HG02798 (cell line): Measurements from ENCODE around the gene LSMEM2.
"Not testable (repeated sequence)": the region's sequence is repeated elsewhere in the genome, so short reads cannot be mapped to it uniquely, and the experiment has no call there.

Source experiments
- ATAC-seq: cut with Tn5 transposase; IDR thresholded peaks from one replicate; pipeline ENCODE4 v1.9.1; 2021; ENCODE audit warnings: mild to moderate bottlenecking; ENCODE audit not compliant: unreplicated experiment, poor library complexity

LSMEM2 gene

DNA sequence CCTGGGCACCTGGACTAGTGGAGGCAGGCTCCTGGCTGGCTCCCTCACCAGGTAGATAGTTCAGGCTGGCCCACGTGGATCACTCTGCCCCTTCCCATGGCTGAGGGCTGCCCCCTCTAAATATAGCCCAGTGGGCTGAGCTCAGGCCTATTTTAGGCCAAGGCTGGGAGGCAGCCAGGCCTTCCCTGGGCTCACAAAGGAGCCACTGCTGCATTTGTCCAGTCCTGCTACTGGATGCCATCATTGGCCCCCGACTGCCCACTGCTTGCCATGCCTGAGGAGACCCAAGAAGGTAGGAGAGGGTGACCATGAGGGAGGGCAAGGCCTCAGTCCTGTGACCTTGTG lies at the start of gene LSMEM2:
LSMEM2 (plus strand) TSS at position 208 of the 345 bp plus-strand sequence; CDS start at position 235, 27 bp downstream.
- no peak for ATAC-seq

DNA sequence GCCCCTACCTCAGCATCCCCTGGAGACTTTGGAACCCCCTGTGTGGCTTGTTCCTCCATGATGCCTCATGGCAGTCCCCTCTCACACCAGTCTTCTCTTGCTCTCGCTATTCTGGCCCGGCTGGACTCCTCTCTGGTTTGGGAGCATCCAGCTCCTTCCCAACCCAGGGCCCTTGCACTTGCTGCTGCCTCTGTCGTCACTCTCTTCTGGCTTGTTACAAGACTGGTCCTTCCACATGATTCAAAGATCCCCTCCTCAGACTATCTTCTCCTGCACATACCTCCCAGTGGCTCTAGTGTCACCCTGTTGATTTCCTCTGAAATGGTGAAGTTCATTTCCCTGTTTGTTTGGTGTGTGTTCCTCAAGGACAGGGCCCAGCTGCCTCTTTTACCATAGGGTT lies 49.4 kb upstream of the LSMEM2 start:
- ATAC-seq: no peak

DNA sequence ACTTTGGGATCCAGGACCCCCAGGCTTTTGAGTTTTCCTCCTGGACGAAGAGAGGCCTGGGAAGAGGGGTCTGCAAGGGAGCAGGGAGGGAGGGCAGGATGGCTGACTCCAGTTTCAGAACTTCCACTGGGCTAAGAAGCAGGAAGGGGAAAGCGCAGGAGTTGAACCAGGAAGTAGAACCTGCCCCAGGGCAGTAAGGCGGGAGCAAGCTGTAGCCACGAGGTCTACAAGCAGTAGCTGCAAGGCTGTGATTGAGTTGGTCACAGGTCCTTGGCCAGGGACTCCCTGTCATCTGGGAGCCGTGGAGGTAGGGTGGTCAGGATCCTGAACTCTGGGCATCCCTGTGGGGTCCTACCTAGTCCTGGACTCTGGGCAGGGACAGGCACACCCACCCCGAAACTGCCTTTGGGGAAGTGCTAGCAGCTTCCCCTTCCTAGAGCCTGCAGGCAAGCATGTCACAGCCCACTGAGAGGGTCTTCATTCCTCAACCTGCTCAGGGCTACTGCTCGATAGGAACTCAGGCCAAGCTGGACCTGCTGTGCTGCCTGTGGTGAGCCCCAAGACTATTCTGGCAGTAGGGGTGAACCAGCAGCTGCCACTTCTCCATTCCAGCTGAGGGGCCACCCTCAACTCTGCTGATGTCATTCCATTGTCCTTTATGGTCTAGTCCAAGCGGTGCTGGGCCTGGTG lies 48.6 kb upstream of the LSMEM2 start:
- ATAC-seq: no peak

DNA sequence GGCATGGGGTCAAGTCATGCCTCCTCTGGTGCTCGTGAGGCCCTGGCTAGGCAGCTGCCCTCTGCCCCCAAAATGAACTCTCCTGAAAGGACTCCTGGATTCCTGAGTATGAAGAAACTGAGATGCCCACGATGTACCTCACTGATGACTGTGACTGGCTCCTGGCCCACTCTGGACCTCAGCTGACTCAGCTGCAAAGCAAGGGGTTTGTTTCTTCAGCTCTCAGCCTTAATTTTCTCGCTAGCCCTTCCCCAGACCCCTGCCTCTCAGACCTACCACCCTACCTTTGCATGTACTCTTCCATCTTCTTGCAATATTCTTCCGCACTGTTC lies 48.1 kb upstream of the LSMEM2 start:
- no peak for ATAC-seq

DNA sequence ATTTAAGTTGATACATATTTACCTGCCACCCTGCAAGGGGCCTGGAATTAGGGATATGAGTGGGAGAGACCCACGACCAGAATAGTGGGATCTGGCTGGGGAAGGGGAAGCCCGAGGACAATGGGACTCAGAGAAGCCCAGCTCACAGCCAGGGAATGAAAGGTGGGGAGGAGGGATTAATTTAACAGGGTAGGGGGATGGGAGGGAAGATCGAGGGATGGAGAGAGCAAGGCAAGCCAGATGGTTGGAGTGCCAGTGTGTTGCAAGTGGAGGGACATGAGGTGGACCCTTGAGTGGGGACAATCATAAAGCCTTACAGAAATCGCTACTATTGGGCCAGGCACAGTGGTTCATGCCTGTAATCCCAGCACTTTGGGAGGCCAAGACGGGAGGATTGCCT lies 47.3 kb upstream of the LSMEM2 start:
- no peak for ATAC-seq

DNA sequence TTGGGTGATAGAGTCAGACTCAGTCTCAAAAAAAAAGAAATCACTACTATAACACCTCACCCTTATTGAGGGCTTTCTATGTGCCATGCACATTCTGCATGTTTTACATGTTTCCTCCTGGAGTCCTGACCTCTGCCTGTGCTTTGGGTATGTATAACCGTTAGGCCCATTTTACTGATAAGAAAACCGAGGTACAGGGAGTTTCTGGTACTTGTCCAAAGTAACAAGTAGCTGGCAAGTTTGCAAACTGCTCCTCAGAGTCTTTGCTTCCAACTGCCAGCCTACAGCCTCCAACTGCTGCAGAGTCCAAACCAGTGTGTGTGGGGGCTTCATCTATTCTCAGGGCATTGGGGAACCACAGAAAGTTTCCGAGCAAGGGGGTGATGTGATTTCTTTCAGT lies 46.6 kb upstream of the LSMEM2 start:
- no peak for ATAC-seq

DNA sequence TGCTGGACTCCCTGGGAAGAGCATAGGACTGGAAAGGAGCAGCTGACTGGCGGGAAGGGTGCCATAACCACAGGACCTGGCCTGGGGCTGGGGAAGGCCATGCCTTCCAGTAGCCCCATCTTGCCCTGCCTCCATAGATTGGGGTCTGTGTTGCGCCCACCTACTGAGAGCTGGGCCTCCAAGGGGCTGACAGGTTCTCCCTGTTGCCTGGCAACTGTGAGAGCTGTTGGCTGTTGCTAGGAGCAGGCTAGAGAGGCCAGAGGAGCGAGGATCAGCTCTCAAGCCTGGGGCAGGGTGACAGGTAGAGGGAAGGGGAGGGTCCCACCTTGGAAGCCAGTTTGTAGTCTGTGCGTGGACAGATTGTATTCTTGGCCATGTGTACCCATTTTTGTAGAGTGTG lies 45.7 kb upstream of the LSMEM2 start:
- ATAC-seq: no peak

DNA sequence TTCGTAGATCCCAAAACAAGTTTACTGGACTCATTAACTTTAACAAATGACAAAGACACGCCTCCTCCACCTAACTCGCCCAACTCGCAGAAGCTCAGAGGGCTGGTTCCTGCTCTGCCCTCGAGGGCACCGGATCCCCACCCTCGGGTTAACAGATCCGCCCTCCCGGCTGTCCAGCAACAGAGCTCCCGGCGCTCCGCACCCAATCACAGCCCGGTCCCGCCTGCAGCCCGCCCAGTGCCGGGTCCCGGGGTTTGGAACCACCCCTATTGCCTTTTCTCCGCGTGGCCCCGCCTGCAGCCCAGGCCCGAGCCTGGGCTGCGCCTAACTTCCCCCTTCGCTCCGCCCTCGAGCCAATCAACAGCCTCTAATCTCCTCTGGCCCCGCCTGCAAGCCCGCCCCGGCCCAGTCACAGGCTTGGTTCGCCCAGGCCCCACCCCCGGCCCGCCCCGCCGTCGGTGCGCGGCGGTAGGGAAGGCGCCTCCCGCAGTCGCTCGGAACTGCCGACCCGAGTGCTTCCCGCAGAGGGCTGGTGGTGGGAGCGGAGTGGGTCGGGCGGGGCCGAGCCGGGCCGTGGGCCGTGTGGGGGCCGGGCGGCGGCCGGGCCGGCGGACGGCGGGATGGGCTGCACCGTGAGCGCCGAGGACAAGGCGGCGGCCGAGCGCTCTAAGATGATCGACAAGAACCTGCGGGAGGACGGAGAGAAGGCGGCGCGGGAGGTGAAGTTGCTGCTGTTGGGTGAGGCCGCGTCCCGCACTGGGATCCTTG lies 43.0 kb upstream of the LSMEM2 start, which contains the start of gene GNAI2:
GNAI2 (plus strand) TSS at position 489 of the 768 bp plus-strand sequence; CDS start at position 621, 132 bp downstream.
- peak; percentile 94 for ATAC-seq

DNA sequence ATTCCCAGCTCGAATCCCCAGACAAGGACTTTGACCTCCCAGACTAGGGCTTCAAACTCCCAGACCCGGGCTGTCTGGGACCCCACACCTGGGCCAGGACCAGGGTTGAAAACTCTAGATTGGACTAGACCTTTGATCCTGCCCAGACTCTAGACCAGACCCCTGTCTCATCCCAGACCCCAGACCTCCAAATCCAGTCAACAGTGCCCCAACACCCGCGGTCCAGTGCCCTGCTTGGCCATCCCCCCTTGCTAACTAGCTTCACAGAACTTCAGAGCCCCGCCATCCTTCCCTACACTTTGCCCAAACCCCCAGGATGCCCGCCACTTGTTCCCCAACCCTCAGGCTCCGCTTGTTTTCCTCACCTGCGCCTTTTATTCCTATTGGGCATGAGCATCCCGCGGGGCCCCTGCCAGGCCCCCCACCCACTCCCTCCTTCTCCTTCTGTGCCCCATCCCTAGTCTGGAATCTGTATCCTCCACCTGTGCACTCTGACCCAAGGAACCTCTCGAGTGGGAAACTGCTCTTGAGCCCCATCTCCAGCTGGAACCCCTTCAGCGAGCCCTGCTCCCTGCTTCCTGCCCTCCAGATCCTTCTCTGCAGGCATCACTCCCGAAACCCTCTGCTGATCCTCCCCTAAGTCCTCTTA lies 42.3 kb upstream of the LSMEM2 start:
- ATAC-seq: no peak

DNA sequence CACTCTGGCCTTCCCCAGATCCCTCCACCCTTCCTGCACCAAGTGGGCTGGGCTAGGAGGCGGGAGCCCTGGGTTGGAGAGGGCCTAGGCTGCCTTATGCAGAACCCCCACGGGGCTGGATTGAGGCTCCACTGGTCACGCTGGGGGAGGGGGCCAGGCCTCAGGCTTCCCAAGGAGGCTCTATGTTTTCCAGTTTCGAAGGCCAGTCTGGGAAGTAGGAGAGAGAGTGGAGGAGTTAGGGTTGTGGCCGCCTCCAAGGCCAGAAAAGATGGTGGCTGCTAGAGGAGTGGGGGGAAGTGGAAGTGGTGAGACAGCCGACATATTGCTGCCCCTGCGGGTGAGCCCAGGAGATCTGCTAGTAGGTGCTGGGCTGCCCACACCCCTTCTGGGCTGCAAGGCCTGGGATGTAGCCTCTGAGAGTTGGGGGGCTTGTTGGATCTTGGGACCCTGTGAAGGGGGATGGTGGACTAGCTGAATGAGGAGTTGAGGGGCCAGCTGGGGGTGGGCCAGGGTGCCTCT lies 41.7 kb upstream of the LSMEM2 start:
- no peak for ATAC-seq

DNA sequence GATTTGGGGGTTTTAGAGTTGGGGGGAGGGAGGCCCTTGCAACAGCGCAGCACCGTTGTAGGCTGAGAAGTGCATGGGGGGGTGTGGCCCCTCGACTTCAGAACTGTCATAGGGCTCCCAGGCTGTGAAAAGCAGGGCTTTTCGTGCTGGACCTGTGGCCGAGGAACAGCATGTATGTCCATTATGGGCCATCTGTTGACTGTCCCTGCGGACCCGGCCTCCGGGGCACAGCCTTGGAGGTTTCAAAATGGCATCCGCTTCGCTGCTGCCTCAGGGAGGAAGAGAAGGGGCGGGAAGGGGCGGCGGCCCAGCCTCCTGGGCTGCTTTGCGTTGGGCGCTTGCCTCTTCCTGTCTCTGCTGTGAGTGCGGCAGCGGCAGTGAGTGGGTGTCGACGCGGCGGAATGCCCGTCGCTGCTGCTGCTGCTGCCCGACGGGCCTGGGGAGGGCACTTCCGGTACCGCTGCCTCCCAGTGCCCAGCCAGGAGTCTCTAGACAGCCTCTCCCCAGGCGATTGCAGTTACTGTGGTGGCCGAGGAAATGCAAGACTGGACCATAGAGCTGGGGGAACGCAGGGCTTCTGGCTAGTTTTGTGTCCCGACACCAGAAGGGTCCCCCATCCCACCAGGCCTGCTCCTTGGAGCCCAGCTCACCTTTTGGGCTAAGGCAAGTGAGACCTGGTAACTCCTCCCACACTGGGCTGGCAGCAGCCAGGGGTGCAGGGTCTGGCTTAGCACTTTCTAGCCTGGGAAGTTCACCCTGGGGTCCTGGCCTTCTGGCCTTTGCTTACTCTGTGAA lies 40.9 kb upstream of the LSMEM2 start:
- ATAC-seq: peak; percentile 38

DNA sequence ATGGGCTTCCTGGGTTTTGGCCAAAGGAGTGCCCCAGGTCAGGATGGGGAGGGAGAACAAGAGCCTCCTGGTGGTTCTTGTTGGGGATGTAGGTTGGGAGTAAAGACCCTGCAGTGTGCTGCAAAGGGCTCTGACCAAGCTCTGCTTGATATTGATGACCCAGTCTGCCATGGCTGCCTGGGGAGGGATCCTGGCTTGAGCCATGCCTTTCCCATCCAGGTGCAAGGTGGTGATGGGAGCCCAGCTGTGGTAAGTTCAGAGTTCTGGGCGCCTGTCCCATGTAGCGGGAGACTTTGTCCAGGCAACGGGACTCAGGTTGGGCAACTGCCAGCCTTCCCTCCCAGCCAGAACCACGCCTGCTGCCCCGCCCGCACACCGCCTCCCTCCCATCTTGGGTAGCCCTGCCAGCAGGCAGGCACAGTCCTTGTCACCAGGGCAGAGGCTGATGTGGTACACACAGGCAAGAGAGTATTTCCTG lies 40.3 kb upstream of the LSMEM2 start:
- ATAC-seq: no peak

DNA sequence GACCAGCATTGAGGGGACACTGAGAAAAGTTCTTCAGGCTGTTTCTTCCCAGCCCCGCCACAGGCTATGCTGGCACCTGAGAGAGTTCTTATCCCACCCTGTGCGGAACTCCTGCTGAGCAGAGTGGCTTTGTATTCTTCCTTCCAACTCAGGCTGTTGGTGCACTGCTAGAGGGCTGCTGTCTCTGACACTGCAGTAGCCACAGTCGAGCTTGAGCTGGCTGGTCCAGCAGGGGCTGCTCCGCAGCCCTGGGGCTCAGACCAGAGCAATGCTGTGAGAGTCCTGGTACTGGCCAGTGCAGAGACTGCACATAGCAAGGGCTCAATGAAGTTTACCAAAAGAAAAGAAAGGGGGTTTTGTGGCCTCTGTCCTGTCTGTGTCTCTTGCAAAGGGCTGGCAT lies 39.2 kb upstream of the LSMEM2 start:
- no peak for ATAC-seq

DNA sequence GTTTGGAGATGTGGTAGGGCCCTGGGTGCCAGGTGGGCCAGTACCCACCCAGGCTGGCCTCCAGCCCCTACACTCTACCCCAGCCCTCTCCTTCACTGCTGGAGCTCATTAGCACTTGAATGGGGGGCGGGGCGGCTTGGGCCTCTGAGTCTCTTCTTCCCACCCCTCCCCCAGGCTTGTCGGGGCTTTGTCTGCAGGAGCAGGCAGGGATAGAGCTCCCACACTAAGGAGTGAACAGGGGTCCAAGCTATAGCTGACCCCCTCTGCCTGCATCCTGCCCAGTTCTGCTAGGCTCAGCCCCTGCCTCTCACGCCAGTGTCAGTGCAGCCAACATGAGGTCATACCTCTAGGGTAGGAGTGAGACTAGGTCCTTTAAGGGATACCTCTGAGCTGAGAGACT lies 37.7 kb upstream of the LSMEM2 start:
- no peak for ATAC-seq

DNA sequence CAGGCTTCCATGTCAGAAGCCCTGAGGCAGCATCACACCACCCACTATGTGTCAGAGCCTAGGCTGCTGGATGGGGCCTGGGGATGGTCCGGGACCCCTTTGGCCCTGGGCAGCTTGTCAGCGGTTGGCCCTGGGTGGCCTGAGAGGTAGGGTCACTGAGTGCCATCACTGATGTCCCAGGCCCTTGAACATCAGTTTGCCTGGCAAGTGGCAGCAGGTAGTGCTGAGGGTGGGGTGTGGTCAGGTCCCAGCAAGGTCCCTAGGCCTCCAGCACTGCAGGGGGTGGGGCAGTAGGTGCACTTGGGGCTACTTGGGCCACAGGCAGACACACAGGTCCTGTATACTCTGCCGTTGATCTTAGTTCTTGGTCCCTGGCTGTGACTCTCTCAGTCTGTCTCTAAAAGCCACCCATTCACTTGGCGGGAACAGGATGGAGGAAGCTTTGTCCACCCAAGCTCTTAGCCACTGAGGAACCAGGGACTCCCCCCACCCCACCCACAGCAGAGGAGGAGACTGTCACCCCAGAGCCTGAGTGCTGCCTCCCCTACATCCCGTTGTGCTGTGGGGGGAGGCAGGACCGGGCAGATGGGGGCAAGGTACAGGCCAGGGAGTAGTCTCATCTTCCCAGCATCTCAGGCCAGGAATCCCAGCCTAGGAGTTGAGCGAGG lies 37.0 kb upstream of the LSMEM2 start:
- no peak for ATAC-seq

DNA sequence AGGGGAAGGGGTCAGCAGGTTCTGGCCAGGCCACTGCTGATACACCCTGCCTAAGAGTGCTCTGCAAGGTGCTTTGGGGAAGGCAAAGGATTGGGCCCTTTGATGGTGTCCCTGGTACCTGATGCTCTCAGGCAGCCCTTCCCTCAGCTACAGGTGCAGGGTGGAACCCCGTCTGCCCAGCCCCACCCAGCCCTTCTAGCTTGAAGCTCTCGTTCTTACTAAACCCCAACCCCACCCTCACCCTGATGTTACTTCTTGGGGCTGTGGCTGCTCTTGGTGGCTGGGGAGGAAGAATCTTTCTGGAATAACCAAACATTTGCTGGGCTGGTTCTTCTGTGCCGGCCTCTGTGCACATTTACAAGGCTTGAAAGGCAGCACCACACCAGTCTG lies 36.5 kb upstream of the LSMEM2 start:
- ATAC-seq: no peak

DNA sequence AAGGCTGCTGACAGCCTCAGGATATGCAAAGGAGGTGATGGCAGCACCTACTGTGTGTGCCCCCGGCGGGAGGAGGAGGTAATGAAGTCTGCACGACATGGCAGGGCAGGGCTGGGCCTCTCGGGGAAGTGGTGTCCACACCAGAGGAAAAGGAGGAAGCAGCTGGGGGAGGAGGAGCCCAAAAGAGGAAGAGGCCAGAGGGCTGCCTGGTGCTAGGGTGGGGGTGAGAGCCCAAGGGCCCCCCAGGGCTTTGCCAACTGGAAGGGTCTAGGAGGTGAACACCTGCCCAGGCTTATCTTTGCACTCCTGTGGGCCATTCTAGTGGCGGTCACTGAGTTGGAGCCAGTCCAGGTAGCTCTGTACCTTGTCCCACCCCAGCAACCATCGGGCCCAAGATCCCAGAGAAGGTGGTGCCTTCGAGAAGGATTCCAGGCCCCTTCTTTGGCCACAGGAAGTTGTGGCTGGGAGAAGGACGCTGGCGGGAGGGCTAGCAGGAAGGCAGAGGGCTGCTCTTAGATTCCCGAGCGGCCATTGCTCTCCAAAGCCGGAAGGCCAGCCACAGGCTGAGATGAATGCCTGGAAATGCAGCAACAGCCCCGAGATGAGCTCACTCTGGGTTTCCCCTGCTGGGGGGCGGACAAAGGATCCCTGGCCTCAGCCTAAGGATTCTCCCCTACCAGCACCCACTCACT lies 35.9 kb upstream of the LSMEM2 start:
- no peak for ATAC-seq

DNA sequence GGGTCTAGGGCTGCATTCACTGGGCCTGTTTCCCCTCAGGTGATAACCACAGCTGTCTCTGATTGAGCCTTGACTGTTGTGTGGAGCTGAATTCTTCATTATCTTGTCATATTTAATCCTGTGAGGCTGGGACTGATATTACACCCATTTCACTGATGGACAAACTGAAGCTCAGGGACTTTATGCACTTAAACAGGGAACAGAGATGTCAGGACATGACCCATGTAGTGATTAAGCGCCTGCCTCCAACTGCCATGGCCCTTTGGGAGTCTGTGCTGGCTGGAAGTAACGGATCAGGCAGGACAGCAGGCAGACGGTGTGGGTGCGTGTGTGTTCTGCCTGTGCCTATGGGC lies 35.4 kb upstream of the LSMEM2 start:
- no peak for ATAC-seq

DNA sequence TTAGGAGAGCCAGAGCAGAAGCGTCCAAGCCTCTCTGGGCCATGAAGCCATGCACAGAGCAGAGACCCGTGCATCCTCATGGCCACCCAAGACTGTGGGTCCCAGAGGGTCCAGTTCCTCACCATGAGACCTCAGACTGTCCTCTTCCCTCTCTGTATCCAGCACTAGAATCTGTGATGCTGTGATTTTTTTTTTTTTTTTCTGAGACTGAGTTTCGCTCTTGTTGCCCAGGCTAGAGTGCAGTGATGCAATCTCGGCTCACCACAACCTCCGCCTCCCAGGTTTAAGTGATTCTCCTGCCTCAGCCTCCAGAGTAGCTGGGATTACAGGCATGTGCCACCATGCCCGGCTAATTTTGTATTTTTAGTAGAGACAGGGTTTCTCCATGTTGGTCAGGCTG lies 34.1 kb upstream of the LSMEM2 start:
- ATAC-seq: not testable (repeated sequence)
